GM18511 (cell line): ENCODE results near the gene ZNF516.
A peak's percentile ranks its signal among the peaks of the same experiment; 100 is the strongest.

Experiments
- ATAC-seq: cut with Tn5 transposase; IDR thresholded peaks from one replicate; pipeline ENCODE4 v1.9.1; 2021; ENCODE audit warnings: mild to moderate bottlenecking, moderate library complexity; ENCODE audit not compliant: unreplicated experiment

Gene ZNF516

GRCh38 chr18:76349067-76349715 is 145.9 kb downstream of the ZNF516 start:
- peak; percentile 65 for ATAC-seq

GRCh38 chr18:76348267-76349066 is 146.6 kb downstream of the ZNF516 start:
- peak; percentile 4 for ATAC-seq

GRCh38 chr18:76347341-76347740 is 147.7 kb downstream of the ZNF516 start:
- no peak for ATAC-seq

- no peak for ATAC-seq
Observed at GRCh38 chr18:76346490-76347130, 148.4 kb downstream of the ZNF516 start.

- no peak for ATAC-seq
Observed at GRCh38 chr18:76345901-76346300, 149.1 kb downstream of the ZNF516 start.

- ATAC-seq: no peak
Observed at GRCh38 chr18:76343938-76344569, 151.0 kb downstream of the ZNF516 start.

GRCh38 chr18:76340410-76340809 is 154.6 kb downstream of the ZNF516 start:
- ATAC-seq: no peak

- no peak for ATAC-seq
Observed at GRCh38 chr18:76339246-76339620, 155.8 kb downstream of the ZNF516 start.

GRCh38 chr18:76338619-76339245 is 156.3 kb downstream of the ZNF516 start:
- no peak for ATAC-seq

- no peak for ATAC-seq
Observed at GRCh38 chr18:76338088-76338487, 157.0 kb downstream of the ZNF516 start.

GRCh38 chr18:76335859-76336640 is 159.0 kb downstream of the ZNF516 start:
- no peak for ATAC-seq

- no peak for ATAC-seq
Observed at GRCh38 chr18:76328140-76328539, 166.9 kb downstream of the ZNF516 start.

GRCh38 chr18:76323891-76324290 is 171.2 kb downstream of the ZNF516 start:
- no peak for ATAC-seq

GRCh38 chr18:76322686-76323085 is 172.4 kb downstream of the ZNF516 start:
- ATAC-seq: no peak

GRCh38 chr18:76319366-76319765 is 175.7 kb downstream of the ZNF516 start:
- no peak for ATAC-seq

GRCh38 chr18:76318607-76319006 is 176.4 kb downstream of the ZNF516 start:
- ATAC-seq: no peak

- ATAC-seq: no peak
Observed at GRCh38 chr18:76317136-76317535, 177.9 kb downstream of the ZNF516 start.

- ATAC-seq: no peak
Observed at GRCh38 chr18:76315722-76316230, 179.3 kb downstream of the ZNF516 start.

GRCh38 chr18:76314496-76314895 is 180.5 kb downstream of the ZNF516 start:
- no peak for ATAC-seq

- ATAC-seq: no peak
Observed at GRCh38 chr18:76314015-76314414, 181.0 kb downstream of the ZNF516 start.
